Activated CD4-positive, alpha-beta T cell treated with anti-CD3 and anti-CD28 coated beads, Interleukin-2, amount 50 U/mL, for 24 hours (primary cell): Measurements from ENCODE around the gene TMEM119.
"Not testable (repeated sequence)": the region's sequence is repeated elsewhere in the genome, so short reads cannot be mapped to it uniquely, and the experiment has no call there.

Experiments used
- DNase-seq, 2 donors: peaks; one replicate each; pipeline ENCODE4 v3.0.0-alpha.2; 2020; ENCODE audit warnings: low read depth in 1 of 2, low spot score in 1 of 2

Gene TMEM119

DNA sequence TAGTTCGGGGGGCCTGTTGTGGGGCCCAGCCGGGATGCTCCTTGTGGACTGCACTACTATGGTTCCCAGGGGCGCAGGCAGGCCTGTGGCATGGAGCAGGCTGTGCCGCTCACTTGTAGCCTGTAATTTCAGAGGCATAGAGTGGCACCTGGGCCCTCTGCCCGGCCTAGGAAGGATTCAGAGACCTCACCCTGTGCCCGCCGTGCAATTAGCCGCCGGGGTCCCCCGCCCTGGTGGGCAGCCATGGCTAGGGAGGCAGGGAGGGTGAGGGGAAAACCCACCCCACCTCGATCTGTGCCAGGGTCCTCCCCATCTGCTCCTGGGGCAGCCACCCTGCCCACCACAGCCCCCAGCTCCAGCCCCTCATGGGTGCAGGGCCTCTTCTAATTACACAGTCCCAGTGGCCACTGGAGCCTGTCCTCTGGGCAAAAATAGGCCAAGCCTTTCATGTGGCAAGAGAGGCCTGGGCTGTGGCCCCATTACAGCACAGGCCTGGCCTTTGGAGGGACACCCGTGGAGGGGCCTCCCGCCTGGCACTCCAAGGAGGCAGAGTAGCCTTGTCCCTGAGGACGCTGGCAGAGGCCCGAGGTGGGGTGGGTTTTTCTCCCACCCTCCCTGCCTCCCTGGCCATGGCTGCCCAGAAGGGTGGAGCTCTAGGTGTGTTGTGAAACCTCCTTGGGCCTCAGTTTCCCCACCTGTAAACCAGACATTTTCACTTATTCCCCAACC is 5.3 kb upstream of the TMEM119 start:
- DNase-seq: no peak

DNA sequence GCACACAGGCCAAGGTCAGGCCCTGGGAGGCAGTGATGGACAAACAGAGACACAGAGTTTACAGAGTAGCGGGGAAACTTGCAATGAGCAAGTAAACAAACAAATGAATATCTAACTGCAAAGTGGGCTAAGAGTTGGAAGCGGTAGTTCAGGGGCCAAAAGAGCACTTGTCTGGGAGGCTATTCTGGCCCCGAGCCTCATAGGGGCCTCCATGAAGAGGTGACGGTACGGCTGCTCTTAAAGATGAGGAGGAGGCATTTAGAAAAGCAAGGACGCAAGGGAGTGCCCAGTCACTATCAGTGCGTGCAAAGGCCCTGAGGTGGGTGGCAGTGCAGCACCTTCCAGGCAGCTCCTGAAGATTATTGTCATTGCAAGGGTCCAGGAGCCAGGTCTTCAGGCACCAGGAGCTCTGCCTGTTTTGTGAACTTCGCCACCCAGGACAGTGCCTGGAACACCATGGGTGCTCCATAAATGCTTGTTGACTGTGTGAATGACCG is 4.4 kb upstream of the TMEM119 start:
- no peak for DNase-seq

DNA sequence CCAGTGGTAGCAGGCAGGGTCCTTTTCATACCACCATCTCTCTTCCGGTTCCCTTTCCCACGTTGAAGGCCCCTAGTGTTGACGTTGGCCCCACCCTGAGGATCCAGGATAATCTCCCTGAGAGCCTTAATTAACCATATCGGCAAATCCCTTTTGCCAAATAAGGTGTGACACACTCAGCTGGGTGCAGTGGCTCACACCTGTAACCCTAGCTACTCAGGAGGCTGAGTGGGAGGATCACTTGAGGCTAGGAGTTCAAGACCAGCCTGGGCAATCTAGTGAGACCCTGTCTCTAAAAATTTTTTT is 2.8 kb upstream of the TMEM119 start:
- DNase-seq: no peak

DNA sequence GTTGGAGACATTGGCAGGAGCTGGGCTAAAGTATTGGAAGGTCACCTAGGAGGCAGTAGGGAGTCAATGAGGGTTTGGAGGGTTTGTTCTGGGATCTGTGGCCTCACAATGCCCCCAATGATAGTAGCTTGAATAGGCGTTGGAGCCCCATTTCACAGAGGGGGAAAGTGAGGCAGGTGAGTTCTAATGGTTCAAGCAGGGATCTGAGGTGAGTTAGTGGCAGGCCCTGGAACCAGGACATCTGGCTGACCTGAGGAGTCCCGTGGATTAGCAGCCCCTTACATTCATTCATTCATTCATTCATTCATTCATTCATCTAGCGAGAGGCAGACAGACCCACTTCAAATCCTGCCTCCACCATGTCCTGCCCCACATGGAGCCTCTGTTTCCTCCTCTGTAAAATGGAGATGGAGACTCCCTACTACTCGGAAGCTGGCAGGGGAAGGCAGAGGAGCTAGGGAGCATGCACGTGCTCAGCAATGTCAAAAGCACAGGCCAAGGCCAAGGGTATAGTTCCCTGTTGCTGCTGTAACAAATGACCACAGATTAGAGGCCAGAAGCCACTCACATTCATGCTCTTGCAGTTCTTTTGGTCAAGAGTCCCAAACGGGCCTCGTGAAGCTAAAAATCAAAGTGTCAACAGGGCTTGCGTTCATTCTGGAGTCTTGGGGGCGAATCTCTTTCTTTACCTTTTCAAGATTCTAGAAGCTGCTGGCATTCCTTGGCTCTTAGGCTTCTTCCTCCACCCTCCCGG is 2.2 kb upstream of the TMEM119 start:
- DNase-seq: no peak

DNA sequence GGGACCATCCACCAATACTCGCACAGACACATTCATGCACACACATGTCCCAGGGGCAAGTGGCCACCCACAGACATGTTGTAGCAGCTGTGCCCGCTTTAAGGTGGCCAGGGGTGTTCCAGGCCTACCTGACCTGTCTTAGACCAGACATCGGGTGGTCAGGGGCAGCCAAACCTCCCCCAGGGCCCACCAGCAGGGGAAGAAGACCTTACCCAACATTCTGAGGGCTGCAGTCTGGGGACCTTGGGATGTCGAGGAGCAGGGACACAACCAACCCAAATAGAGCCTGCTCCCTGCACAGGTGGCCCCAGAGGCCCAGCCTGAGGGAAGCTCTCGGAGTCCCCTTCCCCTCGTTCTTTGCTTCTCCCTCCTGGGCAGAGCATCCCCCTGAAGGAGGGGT is 1.7 kb upstream of the TMEM119 start:
- no peak for DNase-seq

DNA sequence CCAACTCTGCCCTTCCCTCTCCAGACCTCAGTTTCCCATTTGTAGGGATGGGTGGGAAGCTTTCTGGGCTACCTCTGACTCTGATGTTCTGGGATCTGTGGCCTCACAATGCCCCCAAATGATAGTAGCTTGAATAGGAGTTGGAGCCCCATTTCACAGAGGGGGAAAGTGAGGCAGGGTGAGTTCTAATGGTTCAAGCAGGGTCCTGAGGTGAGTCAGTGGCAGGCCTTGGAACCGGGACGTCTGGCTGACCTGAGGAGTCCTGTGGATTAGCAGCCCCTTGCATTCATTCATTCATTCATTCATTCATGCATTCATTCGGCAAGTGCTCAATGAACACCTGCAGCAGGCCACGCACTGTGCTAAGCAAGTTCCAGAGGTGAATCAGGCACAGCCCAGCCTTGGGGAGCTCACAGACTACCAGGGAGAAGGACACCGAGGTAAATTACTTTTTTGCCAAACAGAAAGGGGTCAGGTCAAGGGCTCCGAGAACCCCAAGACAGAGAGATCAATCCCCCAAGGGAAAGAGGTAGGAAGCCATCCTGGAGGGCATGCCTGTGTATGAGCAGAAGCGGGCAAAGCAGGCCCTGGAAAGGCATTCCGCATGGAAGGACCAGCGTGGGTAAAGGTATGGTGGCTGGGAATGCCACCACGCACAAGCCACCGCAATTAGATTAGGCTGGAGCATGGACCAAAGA is 818 bp upstream of the TMEM119 start:
- no peak for DNase-seq

DNA sequence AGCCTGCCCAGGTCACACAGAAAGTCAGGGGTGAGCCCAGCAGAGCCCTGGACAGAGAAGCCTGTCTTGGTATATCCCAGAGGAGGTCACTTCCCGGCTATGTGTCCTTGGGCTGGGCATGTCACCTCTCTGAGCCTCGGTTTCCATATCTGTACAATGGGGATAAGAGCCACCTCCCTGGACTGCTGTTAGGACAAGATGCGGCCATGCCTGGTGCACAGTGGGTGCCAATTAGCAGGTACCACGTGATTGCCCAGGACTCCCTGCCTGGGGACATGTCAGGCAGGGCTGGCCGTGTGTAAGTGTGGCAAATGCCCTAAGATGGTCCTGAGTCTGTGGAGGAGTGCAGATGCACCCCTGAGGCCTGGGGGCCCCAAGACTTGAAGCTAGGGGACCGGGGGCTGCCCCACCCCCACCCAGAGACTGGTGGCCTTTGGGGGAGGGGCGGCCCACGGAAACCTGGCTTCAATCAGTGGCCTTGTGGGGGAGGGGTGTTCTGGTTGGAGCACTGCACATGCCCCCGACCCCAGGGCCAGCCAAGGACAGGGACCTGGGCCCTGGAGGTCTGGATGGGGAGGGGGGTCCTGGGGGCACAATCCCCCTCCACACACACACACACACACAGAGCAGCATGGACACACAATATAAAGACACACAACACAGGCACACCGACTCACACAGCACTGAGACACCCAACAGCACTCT is 878 bp downstream of the TMEM119 start:
- no peak for DNase-seq

DNA sequence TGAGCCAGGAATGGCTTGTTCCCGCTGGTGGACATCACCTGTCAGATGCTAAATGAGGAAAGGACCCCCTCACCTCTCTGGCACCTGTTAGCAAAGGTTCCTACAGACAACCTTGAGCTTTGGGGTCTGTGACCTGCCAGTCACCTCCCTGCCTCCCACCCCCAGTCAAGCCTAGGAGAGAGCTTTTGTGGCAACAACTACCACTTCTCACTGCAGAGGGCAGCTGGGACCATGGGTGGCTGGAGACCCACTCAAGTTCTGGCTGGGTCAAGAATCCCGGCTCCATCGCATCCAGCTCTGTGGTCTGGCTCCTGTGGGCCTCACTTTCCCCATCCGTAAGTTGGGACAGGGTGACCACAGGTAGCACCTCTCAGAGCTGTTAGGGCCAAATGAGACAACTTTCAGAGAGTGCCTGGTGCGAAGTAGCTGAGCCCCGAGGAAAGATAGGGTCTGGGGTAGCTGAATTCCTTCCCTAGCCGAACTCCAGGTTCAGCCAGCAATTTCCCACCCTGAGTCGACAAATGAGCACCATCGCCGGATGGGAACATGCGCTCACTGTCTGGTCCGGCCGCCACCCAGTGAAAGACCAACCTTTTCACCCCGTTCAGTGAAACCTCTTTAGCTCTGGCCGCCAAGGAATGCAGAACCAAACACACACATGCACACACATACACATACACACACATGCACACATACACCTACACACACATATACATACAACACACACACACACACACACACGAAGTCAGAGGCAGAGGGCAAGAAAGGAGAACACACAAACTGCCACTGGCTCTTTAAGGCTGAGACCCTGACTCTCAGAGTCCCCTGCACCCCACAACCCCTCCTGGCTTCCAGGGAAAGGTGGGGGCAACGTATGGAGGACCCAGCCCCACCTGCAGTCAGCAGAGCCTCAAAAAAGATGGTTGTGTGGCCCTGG is 1.9 kb downstream of the TMEM119 start:
- DNase-seq: no peak

DNA sequence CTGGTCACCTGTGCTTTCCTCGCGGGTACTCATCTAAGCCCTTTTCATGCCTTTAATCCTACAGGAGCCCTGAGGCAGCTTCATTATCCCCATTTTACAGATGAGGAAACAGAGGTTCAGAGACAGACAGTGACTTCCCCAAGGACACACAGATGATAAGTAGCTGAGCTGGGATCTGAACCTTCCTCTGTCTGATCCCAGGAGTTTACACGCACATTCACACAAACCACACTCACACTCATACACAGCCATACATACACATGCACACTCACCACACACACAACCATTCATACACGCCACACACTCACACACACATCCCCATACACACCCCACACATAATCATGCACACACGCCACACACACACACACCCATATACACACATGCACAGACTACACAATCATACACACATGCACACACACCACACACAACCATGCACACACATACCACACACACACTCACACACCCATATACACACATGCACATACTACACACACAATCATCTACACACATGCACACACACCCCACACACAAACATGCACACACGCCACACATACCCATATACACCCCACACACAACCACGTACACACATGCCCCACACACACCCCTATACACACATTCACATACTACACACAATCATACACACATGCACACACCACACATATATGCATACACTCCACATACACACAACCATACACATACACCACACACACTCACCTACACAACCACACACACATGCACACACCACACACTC is 2.7 kb downstream of the TMEM119 start:
- no peak for DNase-seq

DNA sequence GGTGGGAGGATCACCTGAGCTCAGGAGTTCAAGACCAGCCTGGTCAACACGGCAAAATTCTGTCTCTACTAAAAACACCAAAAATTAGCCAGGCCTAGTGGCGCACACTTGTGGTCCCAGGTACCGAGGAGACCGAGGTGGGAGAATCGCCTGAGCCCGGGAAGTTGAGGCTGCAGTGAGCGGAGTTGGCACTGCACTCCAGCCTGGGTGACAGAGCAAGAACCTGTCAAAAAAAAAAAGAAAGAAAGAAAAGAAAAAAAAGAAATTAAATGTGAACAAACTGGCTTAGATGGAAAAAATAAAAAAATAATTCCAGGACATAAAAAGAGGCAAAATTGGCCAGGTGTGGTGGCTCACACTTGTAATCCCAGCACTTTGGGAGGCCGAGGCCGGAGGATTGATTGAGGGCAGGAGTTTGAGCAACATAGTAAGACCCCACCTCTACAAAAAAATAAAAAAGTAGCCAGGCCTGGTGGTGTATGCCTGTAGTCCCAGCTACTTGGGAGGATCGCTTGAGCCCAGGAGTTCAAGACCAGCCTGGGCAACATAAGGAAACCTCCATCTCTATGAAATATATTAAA is 3.5 kb downstream of the TMEM119 start:
- DNase-seq: no peak

DNA sequence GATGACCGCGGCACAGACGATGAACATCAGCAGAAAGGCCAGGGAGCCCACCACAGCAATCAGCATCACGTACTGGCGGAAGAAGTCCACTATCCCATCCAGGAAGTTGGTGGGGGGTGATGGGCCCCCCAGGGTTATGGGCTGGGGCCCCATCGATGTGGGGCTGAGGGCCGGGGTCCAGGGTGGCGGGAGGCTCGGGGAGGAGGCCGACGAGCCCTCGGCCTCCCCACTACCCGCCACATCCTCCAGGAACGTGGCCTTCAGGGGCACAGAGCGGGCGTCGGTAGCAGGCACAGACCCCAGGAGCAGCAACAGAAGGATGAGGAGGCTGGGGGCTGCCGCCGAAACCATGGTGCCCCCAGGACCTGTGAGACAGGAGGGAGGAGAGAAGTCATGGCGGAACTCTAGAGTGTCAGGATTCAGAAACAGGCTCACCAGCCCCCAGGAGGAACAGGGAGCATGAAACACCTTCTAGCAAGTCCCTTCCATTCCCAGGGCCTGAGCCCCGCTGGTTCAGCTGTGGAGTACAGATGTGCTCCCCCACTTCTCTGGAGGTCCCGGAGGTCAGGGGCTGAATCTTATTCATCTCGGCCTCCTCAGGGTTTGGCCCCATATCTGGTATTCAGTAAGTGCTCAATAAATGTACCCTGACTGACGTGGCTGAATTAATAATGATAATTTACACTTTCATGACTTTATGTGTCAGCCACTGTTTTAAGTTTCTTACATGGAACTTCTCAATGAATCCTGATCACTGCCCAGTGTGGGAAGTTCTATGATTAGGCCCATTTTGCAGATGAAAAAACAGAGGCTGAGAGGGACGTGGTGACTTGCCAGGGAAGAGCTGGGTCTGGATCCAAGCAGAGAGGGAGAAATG is 5.6 kb downstream of the TMEM119 start:
- no peak for DNase-seq

DNA sequence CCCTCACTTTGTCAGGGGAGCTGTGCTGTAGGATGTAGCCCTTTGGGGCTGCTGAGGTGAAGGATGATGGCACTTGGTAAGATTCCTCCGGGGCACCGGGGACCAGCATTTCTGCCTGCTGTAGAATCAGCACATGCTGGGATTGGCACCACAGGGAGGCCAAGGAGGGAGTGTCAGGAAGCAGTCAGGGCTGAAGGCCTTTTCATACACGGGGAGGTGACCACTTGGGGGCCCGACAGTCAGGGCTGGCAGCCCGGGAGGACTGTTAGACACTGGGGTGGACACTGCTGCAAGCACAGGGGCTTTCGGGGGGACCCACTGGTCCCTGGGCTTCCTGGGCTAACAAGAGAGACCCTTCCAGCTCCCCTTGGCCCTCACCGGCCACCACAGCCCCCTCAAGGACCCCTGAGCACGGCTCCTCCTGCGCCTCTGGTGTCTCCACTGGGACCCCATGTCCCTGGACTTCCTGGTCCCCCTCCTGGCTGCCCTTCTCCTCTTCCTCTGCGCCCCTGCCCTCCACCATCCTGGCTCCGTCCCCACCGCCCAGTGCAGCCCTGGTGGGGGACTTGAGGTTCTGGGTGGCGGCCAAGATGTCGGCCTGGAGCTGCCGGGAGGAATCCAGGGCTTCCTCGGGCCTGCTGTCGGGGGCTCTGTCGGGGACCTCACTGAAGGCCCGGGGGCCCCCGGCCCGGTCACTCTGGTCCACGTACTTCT is 6.5 kb downstream of the TMEM119 start:
- DNase-seq: no peak

DNA sequence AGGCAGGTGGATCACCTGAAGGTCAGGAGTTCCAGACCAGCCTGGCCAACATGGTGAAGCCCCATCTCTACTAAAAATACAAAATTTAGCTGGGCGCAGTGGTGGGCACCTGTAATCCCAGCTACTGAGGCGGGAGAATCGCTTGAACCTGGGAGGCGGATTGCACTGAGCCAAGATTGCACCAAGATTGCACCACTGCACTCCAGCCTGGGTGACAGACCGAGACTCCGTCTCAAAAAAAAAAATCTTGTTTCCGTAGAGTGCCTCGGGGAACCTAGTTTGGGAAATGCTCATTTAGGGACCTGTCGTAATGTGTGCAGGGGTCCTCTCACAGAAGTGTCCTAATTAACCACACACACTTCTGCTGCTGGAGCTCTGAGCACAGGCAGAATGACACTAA is 7.4 kb downstream of the TMEM119 start:
- not testable (repeated sequence) for DNase-seq

DNA sequence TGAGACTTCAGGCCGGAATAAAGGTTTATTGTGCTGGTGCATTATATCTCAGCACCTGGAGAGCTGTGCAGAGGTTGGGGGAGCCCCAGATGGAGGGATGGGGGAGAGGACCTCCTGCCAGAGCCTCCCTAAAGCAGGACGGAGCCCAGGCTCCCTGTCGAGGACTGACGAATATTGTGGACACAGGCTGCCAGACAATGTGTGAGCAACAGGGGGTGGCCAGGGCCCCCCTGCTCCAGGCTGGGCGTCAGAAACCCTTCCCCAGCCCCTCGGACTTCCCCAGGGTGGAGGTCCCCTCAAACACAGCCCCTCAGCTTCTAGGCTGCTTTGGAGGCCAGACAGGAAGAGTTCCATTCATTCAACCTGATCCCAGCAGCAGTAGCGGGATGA is 8.0 kb downstream of the TMEM119 start:
- DNase-seq: no peak

DNA sequence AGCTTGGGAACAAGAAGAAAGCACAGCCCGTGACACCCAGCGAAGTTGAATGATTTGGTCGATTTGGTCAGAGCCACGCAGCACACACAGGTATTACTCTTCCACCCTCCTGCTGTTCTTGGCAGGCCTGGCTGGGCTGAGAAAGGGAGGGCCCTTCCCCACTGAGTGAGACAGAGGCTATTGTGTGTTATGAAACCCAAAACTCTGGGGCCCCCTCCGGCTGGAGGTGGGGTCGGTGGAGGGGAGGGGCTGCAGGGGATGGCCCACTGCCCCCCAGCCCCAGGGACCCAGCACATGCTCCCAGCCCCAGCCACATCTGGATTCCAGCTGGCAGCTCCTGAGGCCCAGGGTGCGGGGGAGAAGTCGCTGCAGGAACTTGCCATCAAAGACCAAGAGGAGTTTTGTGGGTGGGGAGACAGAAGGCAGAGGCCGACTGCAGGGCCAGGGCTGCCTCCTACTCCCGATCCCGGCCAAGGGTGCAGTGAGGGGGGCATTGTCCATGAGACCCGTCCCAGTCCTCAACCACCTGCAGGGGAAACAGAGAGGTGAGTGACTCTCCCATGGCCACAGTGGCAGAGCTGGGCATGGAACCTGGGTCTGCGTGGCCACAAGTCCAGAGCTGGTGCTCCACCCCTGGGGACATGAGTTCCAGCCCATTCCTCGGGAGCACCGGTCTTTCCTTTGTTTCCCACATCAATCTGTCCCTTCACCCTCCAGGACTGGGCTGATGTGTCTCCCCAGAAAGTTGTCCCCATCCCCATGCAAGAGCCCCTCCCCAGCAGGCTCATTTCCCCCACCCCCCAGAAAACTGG is 8.7 kb downstream of the TMEM119 start:
- DNase-seq: no peak

DNA sequence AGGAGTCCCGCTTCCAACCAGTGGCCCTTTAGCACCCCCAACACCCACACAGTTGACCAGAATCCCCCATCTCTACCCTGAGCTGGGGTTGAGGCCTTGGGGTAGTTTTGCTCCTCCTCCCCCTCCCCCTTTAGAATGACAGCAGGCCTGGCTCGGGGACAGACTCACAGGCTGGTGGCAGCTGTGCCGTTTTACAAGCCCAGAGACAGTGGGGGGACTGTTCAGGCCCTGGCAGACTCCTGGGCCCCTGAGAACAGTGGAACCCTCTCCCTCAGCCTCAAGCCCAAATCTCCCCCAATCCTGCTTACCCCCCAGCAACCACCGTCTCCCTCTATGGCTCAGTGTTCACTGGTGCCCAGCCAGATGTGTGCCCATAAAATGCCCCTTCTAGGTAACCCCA is 10.1 kb downstream of the TMEM119 start:
- no peak for DNase-seq

DNA sequence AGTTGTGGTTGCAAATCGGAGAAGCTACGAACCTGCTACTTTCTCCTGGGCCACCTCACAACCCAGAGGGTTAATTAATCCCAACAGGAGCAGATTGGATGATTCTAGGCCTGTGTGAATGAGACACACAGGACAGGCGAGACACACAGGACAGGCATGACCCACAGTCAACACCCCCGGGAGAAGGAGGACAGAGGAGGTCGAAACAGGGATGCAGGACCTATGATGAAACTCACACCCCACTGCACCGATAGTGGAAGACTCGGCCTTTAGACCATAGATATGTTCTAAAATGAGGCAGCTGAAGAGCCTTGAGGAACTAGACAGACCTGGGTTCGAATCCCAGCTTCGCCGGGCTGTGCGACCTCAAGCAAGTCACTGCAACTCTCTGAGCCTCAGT is 11.6 kb downstream of the TMEM119 start:
- DNase-seq: no peak
